H1 (cell line): ENCODE data around the gene SIAH3.

Experiments used
- ASH2L ChIP-seq: fragments of 200-600, 300-600 bp; sonication (generic); IDR thresholded peaks from one replicate; pipeline ENCODE4 v1.7.1; 2017; ENCODE audit warnings: low read length
- ATF2 ChIP-seq: IDR thresholded peaks from 2 replicates; pipeline ENCODE4 v1.6.1; 2012; ENCODE audit warnings: low read length, inconsistent platforms
- CTCF ChIP-seq, 3 experiments: IDR thresholded peaks; 1 replicate in 2 of 3; 2 replicates in 1 of 3; pipeline versions ENCODE4 v1.5.1 to v1.6.1; 2011; ENCODE audit warnings: low read length in 3 of 3, mild to moderate bottlenecking in 3 of 3, inconsistent platforms in 2 of 3, low read depth in 1 of 3, moderate library complexity in 1 of 3; ENCODE audit not compliant: insufficient read depth in 1 of 3; ENCODE audit errors: control extremely low read depth in 1 of 3
- EP300 ChIP-seq, 2 experiments: IDR thresholded peaks; 1 replicate in 1 of 2; 2 replicates in 1 of 2; pipeline ENCODE4 v1.6.1; 2011 to 2012; ENCODE audit warnings: low read depth in 2 of 2, low read length in 2 of 2, mild to moderate bottlenecking in 2 of 2, borderline replicate concordance in 1 of 2, inconsistent platforms in 1 of 2, moderate library complexity in 1 of 2
- GABPA ChIP-seq: IDR thresholded peaks from 2 replicates; pipeline ENCODE4 v1.6.1; 2011; ENCODE audit warnings: mild to moderate bottlenecking, low read length, moderate library complexity, borderline replicate concordance; ENCODE audit not compliant: insufficient read depth
- KDM5A ChIP-seq: fragments of 200-600 bp; IDR thresholded peaks from 2 replicates; pipeline ENCODE4 v1.7.1; 2012; ENCODE audit warnings: mild to moderate bottlenecking, low read length, inconsistent platforms, mixed read lengths
- POLR2A ChIP-seq, 2 experiments: IDR thresholded peaks; 1 replicate in 1 of 2; 2 replicates in 1 of 2; pipeline ENCODE4 v1.6.1; 2011; ENCODE audit warnings: low read depth in 2 of 2, low read length in 2 of 2, mild to moderate bottlenecking in 2 of 2; ENCODE audit errors: control extremely low read depth in 1 of 2

- TF ChIP-seq KDM5A (no peak), CTCF (IDR thresholded peaks at IDR 0.05; ENCODE audit: control extremely low read depth in 1 of 3, insufficient read depth in 1 of 3, low read depth in 1 of 3, low read length in 3 of 3) (no peak), EP300 (IDR thresholded peaks at IDR 0.05; ENCODE audit: borderline replicate concordance in 1 of 2, low read depth in 2 of 2, low read length in 2 of 2) (no peak), ATF2 (no peak), ASH2L (no peak), GABPA (no peak), POLR2A (IDR thresholded peaks at IDR 0.05; ENCODE audit: control extremely low read depth in 1 of 2, low read depth in 2 of 2, low read length in 2 of 2) (no peak)
Observed at GRCh38 chr13:45768656-45769479, 82.7 kb downstream of the SIAH3 start.
